GM19372 (cell line): ENCODE measurements around the gene MRPL42.
"Not testable (repeated sequence)": the region's sequence is repeated elsewhere in the genome, so short reads cannot be mapped to it uniquely, and the experiment has no call there.

Experiments
- ATAC-seq: cut with Tn5 transposase; IDR thresholded peaks from one replicate; pipeline ENCODE4 v1.9.1; 2021; ENCODE audit warnings: mild to moderate bottlenecking, low read depth, moderate library complexity; ENCODE audit not compliant: unreplicated experiment

The MRPL42 gene

DNA sequence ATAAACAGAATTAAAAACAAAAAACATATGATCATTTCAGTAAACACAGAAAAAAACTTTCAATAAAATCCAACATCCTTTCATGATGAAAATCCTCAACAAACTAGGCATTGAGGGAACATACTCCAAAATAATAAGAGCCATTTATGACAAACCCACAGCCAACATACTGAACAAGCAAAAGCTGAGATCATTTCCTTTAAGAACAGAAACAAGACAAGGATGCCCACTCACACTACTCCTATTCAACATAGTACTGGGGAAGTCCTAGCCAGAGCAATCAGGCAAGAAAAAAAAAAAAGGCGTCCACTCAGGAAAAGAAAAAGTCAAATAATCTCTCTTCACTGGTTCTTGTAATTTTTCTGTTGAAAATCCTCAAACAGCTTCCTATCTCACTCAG lies 30.1 kb downstream of the MRPL42 start:
- no peak for ATAC-seq

DNA sequence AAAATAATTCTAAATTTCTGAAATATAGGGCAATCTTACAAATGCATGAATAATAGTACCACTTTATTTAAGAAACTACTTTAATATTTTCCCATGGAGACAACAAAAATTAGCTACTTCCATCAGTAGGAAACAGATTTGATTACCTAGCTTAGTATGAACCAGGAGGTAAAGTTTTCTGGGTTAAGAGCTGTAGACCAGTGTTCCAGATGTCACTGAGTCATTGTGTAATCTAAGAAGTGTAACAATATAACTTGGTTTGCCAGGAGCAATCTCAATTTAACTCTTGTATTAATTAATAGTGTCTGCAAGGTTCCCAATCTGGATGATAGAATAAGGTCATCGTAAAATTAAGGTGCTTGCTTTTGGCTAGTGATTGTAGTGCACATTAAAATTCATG lies 31.5 kb downstream of the MRPL42 start:
- ATAC-seq: not testable (repeated sequence)

DNA sequence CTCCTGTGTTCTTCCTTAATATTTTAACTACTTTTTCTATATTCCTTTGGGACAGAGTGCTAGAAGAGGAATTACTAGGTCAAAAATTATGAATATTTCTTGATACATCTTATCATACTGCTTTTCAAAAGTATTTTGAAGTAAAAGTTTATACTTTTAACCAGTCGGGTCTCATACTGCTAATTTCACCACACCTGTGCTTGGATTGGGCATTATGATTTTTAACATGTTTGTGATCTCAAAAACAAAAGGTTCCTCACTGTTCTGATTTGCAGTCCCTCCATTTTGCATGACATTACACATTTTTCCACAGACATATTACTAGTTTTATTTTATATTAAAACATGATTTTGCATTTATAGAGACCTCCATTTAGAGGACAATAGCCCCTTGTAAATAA lies 32.9 kb downstream of the MRPL42 start:
- no peak for ATAC-seq

DNA sequence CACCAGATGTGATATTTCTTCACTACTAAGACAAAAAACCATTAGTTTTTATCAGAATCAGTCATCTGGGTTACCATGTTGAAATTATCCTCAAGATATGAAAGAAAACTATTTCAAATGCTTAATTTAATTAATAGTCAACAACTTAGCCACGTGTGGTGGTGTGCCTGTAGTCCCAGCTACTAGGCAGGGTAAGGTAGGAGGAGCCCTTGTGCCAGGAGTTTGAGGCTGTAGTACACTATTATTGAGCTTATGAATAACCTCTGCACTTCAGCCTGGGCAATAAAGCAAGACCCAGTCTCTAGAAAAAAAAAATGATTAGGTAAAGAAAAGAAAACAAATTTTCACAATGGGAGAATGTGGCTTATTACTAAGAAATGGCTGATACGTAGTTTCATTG lies 33.4 kb downstream of the MRPL42 start:
- no peak for ATAC-seq

DNA sequence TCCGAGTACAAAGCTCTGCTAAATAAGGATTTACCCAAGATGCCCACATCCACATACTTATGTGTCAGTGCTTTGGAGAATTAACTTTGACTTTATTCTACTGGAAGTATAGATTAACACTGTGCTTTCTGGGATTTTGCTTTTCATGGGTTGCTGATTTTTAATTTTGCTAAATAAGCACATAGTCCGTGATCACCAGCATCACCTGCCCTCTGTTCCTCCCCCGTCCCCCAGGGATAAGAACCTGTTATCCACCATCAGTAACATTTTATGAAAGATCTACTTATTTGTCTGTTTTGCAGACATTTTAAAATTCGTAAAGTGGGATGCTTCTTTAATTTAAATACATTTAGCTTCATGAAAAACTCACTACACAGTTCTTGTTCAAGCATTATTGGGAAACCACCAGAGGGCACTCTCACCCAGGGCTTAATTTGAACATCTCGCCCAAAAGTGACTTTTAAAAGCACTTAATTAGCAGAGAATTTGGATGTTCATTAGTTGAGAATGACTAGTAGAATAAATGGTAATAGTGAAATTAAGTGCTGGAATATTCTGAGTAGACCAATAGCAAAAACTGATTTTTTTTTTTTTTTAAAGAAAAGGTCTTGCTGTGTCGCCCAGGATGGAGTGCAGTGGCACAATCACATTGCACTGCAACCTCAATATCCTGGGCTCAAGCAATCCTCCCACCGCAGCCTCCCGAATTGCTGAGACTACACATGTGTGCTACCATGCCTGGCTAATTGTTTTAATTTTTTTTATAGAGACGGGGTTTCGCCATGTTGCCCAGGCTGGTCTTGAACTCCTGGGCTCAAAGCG lies 35.7 kb downstream of the MRPL42 start:
- ATAC-seq: no peak

DNA sequence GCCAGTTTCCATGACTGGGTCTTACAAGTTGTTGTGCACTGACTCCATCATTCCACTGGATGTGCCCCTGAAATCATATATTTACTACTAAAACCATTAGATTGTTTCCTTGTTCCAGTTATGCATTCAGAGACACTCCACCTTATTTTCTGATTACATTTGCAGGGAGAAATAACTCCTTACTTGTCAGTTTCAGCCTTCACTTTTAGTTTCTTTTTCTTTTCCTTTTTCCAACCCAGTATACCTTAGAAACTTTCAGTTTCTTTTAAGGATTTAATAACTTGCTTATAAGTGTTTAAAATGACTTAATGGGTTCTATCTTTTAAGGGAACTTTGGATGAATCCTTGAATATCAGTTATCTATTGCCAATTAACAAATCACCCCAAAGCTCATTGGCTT lies 39.9 kb downstream of the MRPL42 start:
- ATAC-seq: no peak

DNA sequence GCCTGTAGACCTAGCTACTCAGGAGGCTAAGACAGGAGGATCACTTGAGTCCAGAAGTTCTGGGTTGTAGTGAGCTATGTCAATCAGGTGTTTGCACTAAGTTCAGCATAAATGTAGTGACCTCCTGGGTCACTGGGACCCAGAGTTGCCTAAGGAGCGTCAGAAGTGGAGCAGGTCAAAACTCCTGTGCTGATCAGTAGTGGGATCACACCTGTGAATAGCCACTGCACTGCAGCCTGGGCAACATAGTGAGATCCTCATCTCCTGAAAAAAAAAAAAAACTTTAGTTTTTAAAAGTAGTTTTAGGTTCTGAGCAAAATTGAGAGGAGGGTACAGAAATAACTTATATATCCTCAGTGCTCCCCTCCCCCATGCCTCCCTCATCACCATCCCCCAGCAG lies 42.2 kb downstream of the MRPL42 start:
- ATAC-seq: no peak

DNA sequence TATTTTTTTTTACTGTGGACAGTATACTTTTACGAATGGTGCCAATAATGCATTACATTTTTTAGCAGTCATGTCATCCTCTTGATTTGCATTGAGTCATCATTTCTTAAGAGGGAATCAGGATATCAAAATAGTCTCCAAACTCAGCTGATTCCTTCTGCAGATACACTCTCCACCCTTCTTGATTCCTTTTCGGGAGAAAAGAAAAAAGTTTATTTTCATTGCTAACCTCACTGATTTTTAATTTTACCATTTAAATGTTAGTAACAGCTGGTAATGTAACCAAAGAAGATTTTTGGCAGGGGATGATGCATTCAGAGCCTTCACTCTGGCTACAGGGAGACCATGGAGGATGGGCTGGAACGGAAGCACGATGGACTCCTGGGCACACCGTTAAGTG lies 47.5 kb downstream of the MRPL42 start:
- no peak for ATAC-seq

DNA sequence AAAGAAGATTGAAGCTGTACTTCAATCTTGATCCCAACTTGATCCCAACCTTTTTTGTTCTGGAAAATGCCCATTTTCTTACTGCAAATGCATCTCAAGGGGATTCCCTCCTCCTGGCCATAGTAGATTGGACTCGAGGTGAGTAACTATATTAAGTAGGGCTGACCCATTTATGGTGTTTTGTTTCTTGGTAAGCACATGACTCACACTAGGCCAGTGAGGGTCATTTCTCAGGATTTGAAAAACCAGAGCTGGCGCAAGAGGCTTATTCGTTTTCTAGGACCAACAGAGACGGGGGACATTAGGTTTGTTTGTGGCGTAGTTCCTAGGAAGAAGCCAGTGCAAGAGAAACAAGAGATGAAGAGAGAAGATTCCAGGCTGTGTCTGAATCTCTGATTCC lies 51.4 kb downstream of the MRPL42 start:
- ATAC-seq: no peak

DNA sequence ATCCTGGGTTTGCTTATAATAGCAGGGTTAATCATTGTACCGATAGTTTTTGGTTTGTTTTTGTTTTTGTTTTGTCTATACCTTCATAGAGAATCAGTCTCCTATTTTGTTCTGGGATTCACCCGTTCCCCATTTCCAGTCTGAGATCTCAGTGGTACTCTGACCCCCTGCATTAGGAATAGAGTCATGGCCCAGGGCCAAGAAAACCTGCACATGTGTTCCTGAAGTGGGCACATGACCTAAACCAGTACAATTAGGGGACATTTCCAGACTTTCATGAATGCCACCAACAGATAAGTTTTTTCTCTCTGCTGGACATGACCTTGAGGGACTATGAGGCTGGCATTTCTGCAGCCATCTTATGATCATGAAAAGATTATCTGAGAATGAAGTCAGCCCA lies 52.5 kb downstream of the MRPL42 start:
- no peak for ATAC-seq

DNA sequence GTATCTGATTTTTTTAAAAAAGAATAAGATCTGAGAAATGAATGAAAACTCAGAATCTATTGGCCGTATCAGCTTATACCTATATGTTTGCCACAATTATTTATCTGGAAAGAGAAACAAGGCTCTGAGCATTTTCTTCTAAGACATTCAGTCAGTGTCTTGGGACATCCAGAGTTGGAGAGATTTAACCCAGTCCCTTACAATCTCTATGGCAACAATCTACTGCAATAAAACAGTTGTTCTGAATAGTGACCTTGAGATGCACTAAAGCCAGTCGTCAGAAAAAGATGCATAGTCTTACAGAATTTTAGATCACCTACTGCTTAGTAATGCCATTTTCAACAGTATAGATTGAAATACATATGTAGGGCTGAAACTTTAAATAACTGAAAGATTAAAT lies 53.1 kb downstream of the MRPL42 start:
- no peak for ATAC-seq

DNA sequence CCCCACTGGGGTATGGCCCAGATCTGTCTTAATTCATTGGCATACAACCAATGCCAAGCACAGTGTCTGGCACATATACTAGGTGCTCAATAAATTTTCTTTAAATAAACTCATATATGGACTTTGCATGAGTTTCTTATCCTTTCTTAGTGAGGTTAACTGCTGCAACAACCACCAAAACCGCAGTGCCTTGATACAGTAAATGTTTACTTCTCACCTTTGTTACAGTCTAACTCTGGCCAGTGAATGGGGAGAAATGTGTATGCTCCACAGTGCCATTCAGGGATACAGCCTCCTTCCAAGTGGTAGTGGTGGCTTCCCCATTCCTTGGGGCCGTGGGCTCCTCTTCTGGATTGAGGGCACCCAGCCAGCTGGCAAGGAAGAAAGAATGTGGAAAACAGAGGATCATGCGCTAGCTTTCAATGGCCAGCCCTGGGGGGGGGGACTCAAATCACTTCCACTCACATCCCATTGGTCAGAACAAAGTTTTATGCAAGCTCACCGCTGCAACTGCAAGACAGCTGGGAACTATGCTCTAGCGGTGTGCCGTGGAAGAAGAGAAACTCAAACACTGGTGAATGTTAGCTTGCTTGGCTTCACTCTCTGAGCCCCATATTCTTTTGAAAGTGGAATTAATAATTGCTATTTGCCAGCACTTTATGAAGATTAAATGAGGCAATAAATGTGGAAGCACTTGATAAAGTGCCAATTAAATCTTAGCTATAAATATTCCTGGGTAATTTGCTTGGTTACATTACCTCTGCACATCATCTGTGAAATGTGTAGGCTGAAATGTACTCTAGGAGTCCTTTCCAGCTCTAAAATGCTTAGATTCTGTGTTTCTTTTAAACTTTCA lies 54.1 kb downstream of the MRPL42 start:
- ATAC-seq: no peak

DNA sequence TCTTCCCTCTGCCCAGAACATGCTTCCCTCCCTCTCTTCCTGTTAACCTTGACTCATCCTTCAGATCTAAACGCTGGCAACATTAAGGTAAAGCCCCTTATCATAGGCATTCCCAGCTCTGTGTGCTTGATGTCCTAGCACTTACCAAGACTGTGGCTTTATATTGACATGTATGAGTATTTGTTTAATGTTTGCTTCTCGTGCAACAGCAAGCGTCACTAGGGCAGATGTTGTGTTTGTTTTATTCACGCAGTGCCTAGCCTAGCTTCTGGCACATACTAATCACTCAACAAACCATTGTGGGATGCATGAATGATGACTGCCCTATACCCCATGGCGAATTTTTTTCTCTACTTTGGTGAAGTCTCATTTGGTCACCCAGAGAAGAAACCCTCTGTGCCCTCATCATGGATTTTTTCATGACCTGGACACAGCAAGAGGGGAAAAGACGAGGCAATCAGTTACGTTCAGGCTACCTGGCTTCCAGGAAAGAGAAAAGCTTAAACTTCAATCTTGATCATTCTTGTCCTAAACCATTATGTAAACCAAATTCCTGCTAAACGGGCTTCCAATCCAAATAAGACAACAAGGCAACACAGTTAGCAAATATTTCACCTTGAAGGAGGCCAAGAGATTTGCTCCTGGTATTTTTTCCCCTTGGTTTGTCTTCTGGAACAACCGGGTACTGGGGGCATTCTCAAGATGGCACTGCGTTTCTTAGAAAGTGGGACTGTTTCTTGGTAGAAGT lies 57.2 kb downstream of the MRPL42 start:
- ATAC-seq: no peak

DNA sequence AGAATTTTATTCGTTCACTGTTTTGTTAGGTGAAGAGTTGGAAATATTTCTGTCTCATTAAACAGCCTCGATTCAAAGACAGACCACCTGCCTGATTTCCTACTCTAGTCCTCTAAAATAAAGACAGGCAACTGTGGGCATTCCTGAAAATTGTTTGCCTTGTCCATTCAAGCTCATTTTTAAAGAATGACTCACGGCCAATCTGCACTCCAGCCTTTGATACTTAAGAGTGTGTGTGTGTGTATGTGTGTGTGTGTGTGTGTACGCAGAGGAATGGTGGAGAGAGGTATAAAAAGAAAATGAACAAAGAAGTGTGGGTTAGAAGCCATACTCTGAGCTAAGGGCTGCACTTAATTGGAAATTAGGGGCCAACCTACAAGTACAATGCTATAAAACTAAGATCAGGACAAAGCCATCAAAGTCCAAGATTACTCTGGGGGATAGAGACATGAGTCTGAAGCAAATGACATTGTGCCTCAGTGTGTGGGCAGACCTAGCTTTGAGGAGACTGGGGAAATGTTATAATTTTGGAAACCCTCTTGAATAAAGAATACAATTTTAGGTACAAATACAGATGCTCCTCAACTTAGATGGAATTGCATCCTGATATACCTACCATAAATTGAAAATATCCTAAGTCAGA lies 59.6 kb downstream of the MRPL42 start:
- no peak for ATAC-seq

DNA sequence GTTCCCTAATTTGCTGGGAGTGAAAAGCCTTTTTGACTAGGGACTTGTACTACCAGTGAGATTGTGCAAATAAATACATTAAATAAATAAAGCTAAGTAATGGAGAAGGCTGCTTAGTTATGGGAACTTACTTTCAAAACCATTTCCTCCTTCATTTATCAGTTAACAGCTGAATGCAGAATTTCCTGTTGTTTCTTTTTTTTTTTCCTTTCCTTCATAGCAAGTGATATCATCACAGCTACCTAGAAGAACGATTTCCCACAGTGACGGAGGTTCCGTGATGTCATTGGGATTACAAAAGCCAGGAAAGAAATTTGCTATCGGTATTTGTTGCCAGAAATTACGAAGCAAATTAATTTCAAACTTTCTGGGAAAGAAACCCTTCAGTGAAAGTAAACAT lies 63.0 kb downstream of the MRPL42 start:
- ATAC-seq: no peak

DNA sequence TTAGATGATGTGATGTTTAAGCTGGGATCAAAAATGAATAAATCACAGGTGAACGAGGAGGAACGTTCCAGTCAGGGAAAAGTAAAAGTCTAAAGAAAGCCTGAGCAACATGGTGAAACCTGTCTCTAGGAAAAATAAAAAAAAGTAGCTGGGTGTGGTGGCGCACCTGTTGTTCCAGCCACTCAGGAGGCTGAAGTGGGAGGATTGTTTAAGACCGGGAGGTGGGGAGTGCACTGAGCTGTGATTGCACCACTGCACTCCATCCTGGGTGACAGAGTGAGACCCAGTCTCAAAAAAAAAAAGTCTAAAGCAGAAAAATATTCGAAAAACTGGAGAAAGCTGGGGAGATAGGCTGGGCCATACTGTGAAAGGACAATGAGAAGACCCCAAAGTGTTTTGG lies 66.0 kb downstream of the MRPL42 start:
- no peak for ATAC-seq

DNA sequence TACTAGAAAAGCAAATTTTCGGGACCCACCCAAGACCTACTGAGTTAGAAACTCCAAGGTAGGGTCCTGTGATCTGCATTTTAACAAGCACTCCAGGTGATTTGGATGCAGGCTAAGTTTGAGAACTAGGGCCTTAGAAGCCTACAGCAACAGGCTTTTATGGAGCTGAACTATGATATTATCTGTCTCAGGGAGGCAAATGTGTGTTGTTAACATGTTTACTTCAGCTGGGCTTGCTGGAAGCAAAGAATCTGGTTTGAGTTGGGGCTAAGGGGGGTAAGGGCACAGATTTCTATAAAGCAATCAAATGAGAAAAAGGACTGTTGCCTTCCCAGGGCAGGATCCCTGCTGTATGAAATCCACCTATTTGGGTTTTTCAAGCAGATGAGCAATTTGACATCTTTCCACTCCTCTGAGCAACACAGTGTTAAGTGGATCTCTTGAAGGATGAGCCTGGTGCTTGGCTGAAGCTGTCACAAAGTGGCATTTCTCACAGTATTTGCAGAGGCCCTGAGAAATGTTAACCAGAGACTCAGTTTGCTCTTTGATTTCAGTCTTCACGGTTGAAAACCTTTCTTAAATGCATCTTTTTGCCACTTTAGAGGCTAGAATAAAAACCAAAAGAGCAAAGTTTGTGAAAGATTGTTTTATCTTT lies 68.9 kb downstream of the MRPL42 start:
- no peak for ATAC-seq

DNA sequence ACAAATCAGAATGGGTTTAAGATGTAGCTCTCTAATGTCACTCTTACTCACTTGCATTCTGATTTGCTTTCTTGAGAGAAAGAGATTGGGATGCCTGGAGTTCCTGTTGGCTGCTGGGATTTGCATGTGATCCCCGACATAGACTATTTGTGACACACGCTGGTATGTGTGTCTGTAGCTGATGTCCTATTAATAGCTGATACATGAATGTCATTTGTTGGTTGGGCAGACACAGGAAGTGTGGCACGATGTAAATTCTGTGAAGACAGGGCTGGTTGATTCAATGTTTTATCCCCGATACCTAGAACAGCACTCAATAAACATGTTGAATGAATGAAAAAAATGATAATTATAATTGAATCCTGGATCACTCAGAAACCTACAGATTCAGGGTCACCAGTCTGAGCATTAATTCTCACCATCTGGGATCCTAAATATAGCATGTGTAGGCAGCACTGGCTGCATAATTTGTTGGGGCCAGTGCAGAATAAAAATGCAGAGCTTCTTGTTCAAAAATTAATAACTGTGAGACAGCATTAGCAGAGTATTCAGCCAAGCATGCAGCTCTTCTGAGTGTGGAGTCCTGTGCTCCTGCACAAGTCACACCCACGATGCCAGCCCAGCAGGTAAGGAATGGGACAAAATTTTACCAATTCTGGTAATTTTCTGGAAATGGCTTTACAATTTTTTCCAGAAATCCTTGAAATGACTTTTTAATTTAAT lies 69.6 kb downstream of the MRPL42 start:
- ATAC-seq: peak; percentile 65

DNA sequence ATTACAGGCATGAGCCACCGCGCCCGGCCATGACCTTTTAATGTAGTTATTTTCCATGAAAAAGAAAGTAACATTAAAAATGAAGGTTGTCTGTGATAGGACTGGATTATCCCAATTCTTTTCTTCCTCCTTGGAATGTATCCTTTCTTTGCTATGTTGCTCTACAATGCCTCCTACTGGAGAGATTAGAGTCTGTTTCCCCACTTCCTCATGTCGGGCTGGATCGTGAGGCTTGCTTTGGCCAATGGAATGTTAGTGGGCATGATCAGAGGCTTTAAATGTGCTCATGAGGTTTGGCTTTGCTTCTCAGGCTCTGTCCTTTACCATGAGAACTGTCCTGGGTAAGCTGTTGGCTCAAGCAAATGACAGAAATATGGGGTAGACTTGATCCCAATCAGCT lies 70.5 kb downstream of the MRPL42 start:
- ATAC-seq: no peak

DNA sequence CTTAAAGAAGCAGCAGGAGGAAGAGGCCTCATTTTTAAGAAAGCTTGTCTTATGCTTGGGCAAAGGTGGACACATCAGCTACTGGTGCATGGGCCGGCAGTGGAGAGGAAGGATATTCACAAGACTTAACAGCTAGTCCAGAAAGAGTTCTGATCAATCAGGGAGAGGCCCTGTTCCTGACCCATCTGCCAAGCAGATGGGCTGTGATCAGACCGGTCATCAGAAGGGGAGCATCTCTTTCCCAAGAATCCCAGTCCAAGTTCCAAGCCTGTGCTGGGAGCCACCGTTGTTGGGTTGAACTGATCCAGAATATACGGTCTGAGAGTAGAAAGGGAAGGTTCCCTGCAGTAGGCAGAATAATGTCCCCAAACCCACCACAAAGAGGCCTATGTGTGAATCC lies 72.5 kb downstream of the MRPL42 start:
- no peak for ATAC-seq
